Naive thymus-derived CD4-positive, alpha-beta T cell (primary cell): Measurements from ENCODE around the gene TBCD. TPM values are rescaled to one million over a fixed set of nuclear protein-coding genes. Genes with fewer than 3 reads are reported as not detected.

ENCODE experiments used
- ATAC-seq: fragments of 150-1000 bp; cut with Tn5 transposase; 2 replicates; pipeline ENCODE4 v1.10.0; 2021; ENCODE audit warnings: mild to moderate bottlenecking, moderate library complexity
- CTCF ChIA-PET: fragments of 350-600 bp; sonication (Branson Sonifier 250); formaldehyde crosslinking; loops from one replicate; lab custom pipeline; 2021; ENCODE audit warnings: antibody characterized with exemption; lab: Charles Lee
- POLR2A ChIA-PET: fragments of 350-600 bp; sonication (Branson Sonifier 250); formaldehyde crosslinking; loops from one replicate; lab custom pipeline; 2021; ENCODE audit warnings: antibody characterized with exemption, inconsistent platforms; lab: Charles Lee
- DNase-seq, 9 donors: peaks; one replicate each; pipeline versions ENCODE4 v3.0.0 to v3.0.0-alpha.2; 2020 to 2022; ENCODE audit warnings: mixed read lengths in 1 of 9
- H3K27ac ChIP-seq: one replicate; pipeline ENCODE4 v1.7.0; 2013; ENCODE audit warnings: mild to moderate bottlenecking, low read depth, low read length, moderate library complexity
- H3K27me3 ChIP-seq, 2 donors: one replicate each; pipeline ENCODE4 v1.7.0; 2013; ENCODE audit warnings: low read length in 2 of 2, mild to moderate bottlenecking in 2 of 2, moderate library complexity in 2 of 2; ENCODE audit not compliant: control insufficient read depth in 2 of 2, insufficient read depth in 2 of 2
- H3K36me3 ChIP-seq, 3 experiments: 1 replicate in 2 of 3; 2 replicates in 1 of 3; pipeline ENCODE4 v1.7.0; 2013; ENCODE audit warnings: low read length in 3 of 3, mild to moderate bottlenecking in 3 of 3, moderate library complexity in 1 of 3; ENCODE audit not compliant: insufficient read depth in 3 of 3, control insufficient read depth in 2 of 3
- H3K4me1 ChIP-seq, 2 donors: one replicate each; pipeline ENCODE4 v1.7.0; 2013; ENCODE audit warnings: low read length in 2 of 2, mild to moderate bottlenecking in 2 of 2, moderate library complexity in 1 of 2; ENCODE audit not compliant: control insufficient read depth in 2 of 2, insufficient read depth in 2 of 2
- H3K4me3 ChIP-seq: 2 replicates; pipeline ENCODE4 v1.7.0; 2013; ENCODE audit warnings: mild to moderate bottlenecking, low read length
- H3K9me3 ChIP-seq, 3 experiments: 1 replicate in 2 of 3; 2 replicates in 1 of 3; pipeline ENCODE4 v1.7.0; 2013; ENCODE audit warnings: low read length in 3 of 3; ENCODE audit not compliant: control insufficient read depth in 2 of 3
- H3K27ac Mint-ChIP-seq, 9 donors: one replicate each; pipeline ENCODE4 v1.8.0; 2020 to 2022; ENCODE audit warnings: mixed read lengths in 9 of 9, mild to moderate bottlenecking in 8 of 9, moderate library complexity in 5 of 9, inconsistent platforms in 2 of 9
- H3K27me3 Mint-ChIP-seq, 5 donors: one replicate each; pipeline ENCODE4 v1.8.0; 2021 to 2022; ENCODE audit warnings: mixed read lengths in 5 of 5, mild to moderate bottlenecking in 1 of 5
- H3K36me3 Mint-ChIP-seq, 5 donors: one replicate each; pipeline ENCODE4 v1.8.0; 2020 to 2022; ENCODE audit warnings: mixed read lengths in 5 of 5, mild to moderate bottlenecking in 3 of 5, inconsistent platforms in 1 of 5
- H3K4me1 Mint-ChIP-seq, 7 donors: one replicate each; pipeline ENCODE4 v1.8.0; 2020 to 2022; ENCODE audit warnings: mixed read lengths in 7 of 7, mild to moderate bottlenecking in 3 of 7, inconsistent platforms in 1 of 7
- H3K4me3 Mint-ChIP-seq, 10 donors: one replicate each; pipeline ENCODE4 v1.8.0; 2020 to 2022; ENCODE audit warnings: mild to moderate bottlenecking in 10 of 10, mixed read lengths in 10 of 10, moderate library complexity in 6 of 10, inconsistent platforms in 2 of 10
- H3K9me3 Mint-ChIP-seq, 11 donors: one replicate each; pipeline ENCODE4 v1.8.0; 2020 to 2022; ENCODE audit warnings: mixed read lengths in 11 of 11, mild to moderate bottlenecking in 4 of 11, inconsistent platforms in 1 of 11, moderate library complexity in 1 of 11
- intact Hi-C, 2 donors: fragments of 100-400 bp; cut with micrococcal nuclease; formaldehyde crosslinking; loops; one replicate each; pipeline ENCODE4 v1.15.1; 2023
- polyA plus RNA-seq, 2 donors: library from polyadenylated mRNA; unstranded; fragments of 300-500 nt; fragmentation: Illumina TruSeq; gene quantifications; one replicate each; pipeline ENCODE4 v1.2.3, GENCODE V29; 2021
- total RNA-seq, 6 experiments: library from RNA in 5 of 6; stranded (reverse) in 5 of 6; gene quantifications; 1 replicate in 5 of 6; 2 replicates in 1 of 6; pipeline ENCODE4 v1.2.3 and lab custom pipeline; 2021 to 2026

TBCD gene
- total and polyA plus RNA-seq, 7 experiments from 2014 or later = 61.5 to 255 (median 123) TPM

DNA sequence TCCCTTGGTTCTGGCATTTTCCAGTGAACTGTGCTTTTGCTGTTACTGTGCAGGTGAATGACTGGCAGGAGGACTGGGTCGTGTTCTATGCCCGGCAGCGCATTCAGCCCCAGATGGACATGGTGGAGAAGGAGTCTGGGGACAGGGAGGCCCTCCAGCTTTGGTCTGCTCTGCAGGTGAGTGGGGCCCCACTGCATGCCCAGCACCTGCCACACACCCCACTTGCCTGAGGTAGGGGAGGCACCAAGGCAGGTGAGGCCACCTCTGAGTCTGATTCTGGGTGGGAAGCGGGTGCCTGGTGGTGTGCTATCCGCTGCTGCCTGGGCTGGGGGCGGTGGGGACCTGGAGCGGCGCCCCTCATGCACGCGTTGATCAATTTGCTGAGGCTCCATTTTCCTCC lies 25.4 kb upstream of the TBCD start:
- intact Hi-C loops = no loop called here
- ChIA-PET CTCF (no interaction called here), POLR2A (no interaction called here)
- peaks cover 7 to 45% (median 18%) of the 10 kb centered on the region in 5 donors for H3K36me3 Mint-ChIP-seq
- Histone ChIP-seq H3K4me3 (no peak overlapping the region), H3K36me3 (peaks cover 0 to 35% (median 17%) of the 10 kb centered on the region in 3 experiments), H3K27ac (no peak overlapping the region), H3K27me3 (no peaks in the 10 kb centered on the region), H3K9me3 (no peaks in the 10 kb centered on the region), H3K4me1 (no peaks in the 10 kb centered on the region)
- H3K4me1 Mint-ChIP-seq = peaks cover 0 to 9% (median 0%) of the 10 kb centered on the region in 7 donors
- H3K4me3 Mint-ChIP-seq = no peak overlapping the region
- no peak overlapping the region for H3K27ac Mint-ChIP-seq
- no peaks in the 10 kb centered on the region for H3K9me3 Mint-ChIP-seq
- no peak for ATAC-seq
- no peaks in the 10 kb centered on the region for H3K27me3 Mint-ChIP-seq
- no peak for DNase-seq

DNA sequence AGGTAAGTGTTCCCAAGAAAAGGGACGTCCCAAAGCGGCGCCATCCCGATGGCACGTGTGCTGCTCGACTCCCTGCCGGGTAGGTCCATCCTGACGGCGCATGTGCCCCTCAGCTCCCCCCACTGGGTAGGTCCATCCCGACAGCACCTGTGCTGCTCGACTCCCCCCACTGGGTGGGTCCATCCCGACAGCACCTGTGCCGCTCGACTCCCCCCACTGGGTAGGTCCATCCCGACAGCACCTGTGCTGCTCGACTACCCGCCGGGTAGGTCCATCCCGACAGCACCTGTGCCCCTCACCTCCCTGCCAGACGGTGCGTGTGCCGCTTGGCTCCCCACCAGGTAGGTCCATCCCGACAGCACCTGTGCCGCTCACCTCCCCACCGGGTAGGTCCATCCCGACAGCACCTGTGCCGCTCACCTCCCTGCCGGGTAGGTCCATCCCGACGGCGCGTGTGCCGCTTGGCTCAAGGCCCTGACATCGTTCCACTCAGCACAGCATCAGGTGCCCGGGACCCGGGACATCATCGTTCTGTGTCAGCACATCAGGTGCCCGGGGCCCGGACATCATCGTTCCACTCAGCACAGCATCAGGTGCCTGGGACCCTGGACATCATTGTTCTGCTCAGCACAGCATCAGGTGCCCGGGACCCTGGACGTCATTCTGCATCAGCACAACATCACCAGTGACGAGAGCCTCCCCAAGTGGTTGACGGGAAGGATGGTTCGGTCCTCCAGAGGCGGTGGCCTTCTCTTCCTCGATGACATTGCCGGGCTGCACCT lies 22.2 kb upstream of the TBCD start:
- Histone ChIP-seq H3K27ac (no peak overlapping the region), H3K4me1 (no peaks in the 10 kb centered on the region), H3K4me3 (no peak overlapping the region), H3K36me3 (peaks cover 0 to 20% (median 9%) of the 10 kb centered on the region in 3 experiments), H3K9me3 (peaks cover 0 to 7% (median 0%) of the 10 kb centered on the region in 3 experiments), H3K27me3 (no peaks in the 10 kb centered on the region)
- ATAC-seq (no peak), DNase-seq (no peak)
- H3K27ac Mint-ChIP-seq = no peak overlapping the region
- H3K4me3 Mint-ChIP-seq = no peak overlapping the region
- peaks cover 0 to 5% (median 2%) of the 10 kb centered on the region in 7 donors for H3K4me1 Mint-ChIP-seq
- CTCF ChIA-PET = interaction anchor here (0.9 kb wide), 1 partner anchor 19 kb away, joined by 3 read pairs; no protein-coding TSS in a partner anchor
- peaks cover 0 to 7% (median 5%) of the 10 kb centered on the region in 11 donors for H3K9me3 Mint-ChIP-seq
- peaks cover 4 to 37% (median 22%) of the 10 kb centered on the region in 5 donors for H3K36me3 Mint-ChIP-seq
- H3K27me3 Mint-ChIP-seq = no peaks in the 10 kb centered on the region
- POLR2A ChIA-PET = interaction anchor here (0.6 to 1.4 kb wide), 2 partner anchors 10 to 897 kb away, joined by 3 to 4 read pairs; partner anchors contain the start of gene MCRIP1
- intact Hi-C loops = no loop called here

DNA sequence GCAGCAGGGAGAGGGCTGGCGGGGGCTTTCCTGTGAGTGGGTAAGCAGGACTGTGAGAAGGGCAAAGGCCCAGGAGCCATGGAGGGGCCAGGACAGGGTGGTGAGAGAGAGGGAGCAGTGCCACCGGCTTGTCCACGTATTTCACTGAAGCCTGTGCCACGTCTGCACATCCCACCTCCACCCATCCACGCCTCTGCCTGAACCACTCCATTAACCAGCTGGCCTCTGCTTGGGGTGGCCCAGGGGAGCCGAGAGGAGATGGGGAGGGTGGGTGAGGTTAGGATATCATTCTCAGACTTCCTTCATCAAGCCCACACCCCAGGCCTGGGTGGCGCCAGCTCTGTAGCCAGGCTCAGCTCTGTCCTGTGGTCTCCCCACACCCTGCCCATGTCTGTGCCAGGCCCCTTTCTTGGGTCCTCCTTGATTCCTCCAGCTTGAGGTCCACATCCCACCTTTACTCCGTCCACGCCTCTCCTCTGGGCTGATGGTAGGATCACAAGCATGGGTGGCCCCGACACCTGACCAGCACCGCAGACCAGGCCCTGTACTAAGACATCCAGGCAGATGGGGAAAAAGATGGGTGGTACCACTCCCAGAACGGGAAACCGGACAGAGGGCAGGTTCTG lies 19.6 kb upstream of the TBCD start:
- intact Hi-C loops = no loop called here
- H3K4me1 Mint-ChIP-seq = peaks cover 0 to 11% (median 6%) of the 10 kb centered on the region in 7 donors
- no peak overlapping the region for H3K27ac Mint-ChIP-seq
- Histone ChIP-seq H3K4me1 (no peaks in the 10 kb centered on the region), H3K9me3 (peaks cover 0 to 7% (median 0%) of the 10 kb centered on the region in 3 experiments), H3K27me3 (no peaks in the 10 kb centered on the region), H3K4me3 (no peak overlapping the region), H3K36me3 (peaks cover 0 to 8% (median 3%) of the 10 kb centered on the region in 3 experiments), H3K27ac (no peak overlapping the region)
- H3K9me3 Mint-ChIP-seq = peaks cover 0 to 7% (median 5%) of the 10 kb centered on the region in 11 donors
- no peak overlapping the region for H3K4me3 Mint-ChIP-seq
- peaks cover 4 to 27% (median 22%) of the 10 kb centered on the region in 5 donors for H3K36me3 Mint-ChIP-seq
- H3K27me3 Mint-ChIP-seq = no peaks in the 10 kb centered on the region
- POLR2A ChIA-PET = no interaction called here
- CTCF ChIA-PET = no interaction called here
- no peak for ATAC-seq
- no peak for DNase-seq

DNA sequence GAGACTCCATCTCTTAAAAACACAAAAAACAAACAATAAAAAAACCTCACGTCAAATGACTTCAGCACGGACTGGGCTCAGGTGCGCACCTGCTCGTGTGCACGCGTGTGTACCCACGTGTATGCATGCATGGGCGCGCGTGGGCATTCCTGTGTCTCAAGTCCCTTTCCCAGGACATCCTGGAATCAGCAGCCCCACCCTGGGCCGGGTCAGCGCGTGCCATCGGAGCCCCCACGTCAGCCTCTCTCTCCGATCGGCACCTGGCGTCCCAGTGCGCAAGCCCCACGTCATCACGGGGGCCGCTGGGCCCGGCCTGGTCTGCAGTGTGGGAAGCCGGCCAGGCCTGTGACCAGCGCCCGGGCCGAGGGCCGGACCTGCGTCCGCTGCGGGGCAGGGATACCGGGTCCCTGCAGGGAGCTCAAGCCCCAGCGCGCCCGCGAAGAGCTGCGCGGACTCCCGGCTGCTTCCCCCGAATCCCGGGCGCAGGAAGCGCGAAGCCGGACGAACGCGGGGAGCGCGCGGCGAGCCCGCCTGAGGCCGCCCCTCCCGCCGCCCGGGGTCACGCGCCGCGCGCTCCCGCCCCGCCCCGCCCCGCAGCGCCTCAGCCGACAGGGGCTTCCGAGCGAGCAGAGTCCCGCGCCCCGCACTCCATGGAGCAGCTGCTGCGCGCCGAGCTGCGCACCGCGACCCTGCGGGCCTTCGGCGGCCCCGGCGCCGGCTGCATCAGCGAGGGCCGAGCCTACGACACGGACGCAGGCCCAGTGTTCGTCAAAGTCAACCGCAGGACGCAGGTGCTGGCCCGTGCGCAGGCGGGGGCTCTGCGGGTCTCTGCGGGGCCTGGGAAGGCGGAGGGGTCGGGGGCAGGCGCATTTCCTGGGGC lies 16.6 kb upstream of the TBCD start, which contains the start of gene FN3K:
Gene FN3K, plus strand, starts transcription at position 629 of the 880 bp plus-strand sequence. Its CDS starts 22 bp downstream, at position 651.
- Histone ChIP-seq H3K27ac (peak within 1 kb of the TSS; percentile 55), H3K27me3 (no peaks in the 10 kb centered on the region), H3K4me3 (peak within 1 kb of the TSS; percentile 58), H3K4me1 (no peaks in the 10 kb centered on the region), H3K9me3 (peaks cover 0 to 9% (median 0%) of the 10 kb centered on the region in 3 experiments), H3K36me3 (peaks cover 0 to 2% (median 0%) of the 10 kb centered on the region in 3 experiments)
- CTCF ChIA-PET = no interaction called here
- H3K4me1 Mint-ChIP-seq = peaks cover 0 to 11% (median 6%) of the 10 kb centered on the region in 7 donors
- POLR2A ChIA-PET = no interaction called here
- H3K27ac Mint-ChIP-seq = peak within 1 kb of the TSS in 4 of 9 donors; percentile 14 to 78 (median 48)
- peak within 1 kb of the TSS; percentile 66 to 85 (median 76) for H3K4me3 Mint-ChIP-seq
- peaks cover 0 to 12% (median 5%) of the 10 kb centered on the region in 11 donors for H3K9me3 Mint-ChIP-seq
- peaks cover 4 to 35% (median 20%) of the 10 kb centered on the region in 5 donors for H3K36me3 Mint-ChIP-seq
- H3K27me3 Mint-ChIP-seq = no peaks in the 10 kb centered on the region
- ATAC-seq (peak; percentile 81), DNase-seq (peak in 6 of 9 donors; percentile 19 to 52 (median 34))
- intact Hi-C loops = loop anchor here in 1 of 2 donors (2.0 kb wide), 1 partner anchor 18 kb away; the partner anchor contains the start of gene FN3KRP

DNA sequence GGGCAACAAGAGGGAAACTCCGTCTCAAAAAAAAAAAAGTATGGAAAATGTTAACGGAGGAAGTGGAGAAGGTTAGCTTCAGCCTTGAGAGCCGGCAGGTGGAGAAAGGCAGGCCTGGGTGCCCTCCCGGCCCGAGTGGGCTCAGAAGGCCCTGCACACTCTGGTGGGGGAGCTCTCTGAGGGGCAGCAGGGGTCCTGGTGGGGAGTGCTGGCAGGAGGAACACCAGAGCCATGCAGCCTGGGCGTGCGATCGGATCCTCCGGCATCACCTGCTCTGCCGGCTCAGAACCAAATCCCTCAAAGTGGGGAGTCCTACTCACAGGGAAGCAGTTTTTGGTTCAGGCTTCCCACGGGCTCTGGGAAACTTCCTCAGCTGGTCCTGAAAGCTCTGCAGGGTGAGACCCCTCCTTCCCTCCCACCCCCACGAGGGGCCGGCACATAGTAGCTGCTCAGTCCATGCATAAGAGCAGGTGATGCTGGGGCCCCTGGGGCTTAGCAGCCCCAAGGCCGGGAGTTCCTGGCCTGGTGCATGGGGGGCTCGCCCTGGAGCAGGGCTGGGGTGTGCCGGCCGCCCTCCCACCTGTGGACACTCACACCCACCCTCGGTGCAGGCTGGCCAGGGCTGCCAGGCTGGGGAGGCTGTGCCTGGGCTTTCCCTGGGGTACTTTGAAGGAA lies 15.2 kb upstream of the TBCD start:
- H3K27me3 ChIP-seq = no peaks in the 10 kb centered on the region
- H3K9me3 ChIP-seq = peaks cover 0 to 19% (median 0%) of the 10 kb centered on the region in 3 experiments
- ChIA-PET CTCF (interaction anchor here (0.7 kb wide), 1 partner anchor 38 kb away, joined by 3 read pairs; the partner anchor contains the start of gene RAB40B), POLR2A (interaction anchor here (0.7 to 0.9 kb wide), 2 partner anchors 11 to 25 kb away, joined by 4 to 5 read pairs; no protein-coding TSS in a partner anchor)
- DNase-seq (no peak), ATAC-seq (no peak)
- H3K27ac ChIP-seq = no peak overlapping the region
- H3K9me3 Mint-ChIP-seq = peaks cover 4 to 23% (median 12%) of the 10 kb centered on the region in 11 donors
- H3K4me1 Mint-ChIP-seq = peaks cover 0 to 11% (median 6%) of the 10 kb centered on the region in 7 donors
- intact Hi-C loops = no loop called here
- H3K4me1 ChIP-seq = no peaks in the 10 kb centered on the region
- no peak overlapping the region for H3K4me3 ChIP-seq
- no peaks in the 10 kb centered on the region for H3K27me3 Mint-ChIP-seq
- peaks cover 12 to 41% (median 30%) of the 10 kb centered on the region in 5 donors for H3K36me3 Mint-ChIP-seq
- peaks cover 0 to 16% (median 0%) of the 10 kb centered on the region in 3 experiments for H3K36me3 ChIP-seq
- peak overlapping the region in 2 of 9 donors; percentile 51 to 78 for H3K27ac Mint-ChIP-seq
- H3K4me3 Mint-ChIP-seq = peak overlapping the region in 8 of 10 donors; percentile 68 to 85 (median 76)
